HEK293 (cell line): ENCODE data around the gene DHDH.
A peak's percentile ranks its signal among the peaks of the same experiment; 100 is the strongest.

Experiments
- CTCF ChIA-PET: fragments of 350-600 bp; formaldehyde crosslinking; extraction: SDS; loops from one replicate; lab custom pipeline; 2021; ENCODE audit warnings: antibody characterized with exemption; lab: Yijun Ruan, JAX
- POLR2A ChIA-PET: fragments of 300-600 bp; formaldehyde crosslinking; extraction: SDS; loops from one replicate; lab custom pipeline; 2020; ENCODE audit warnings: antibody characterized with exemption, inconsistent platforms; lab: Yijun Ruan, JAX
- H3K27ac ChIP-seq: fragments of 200-500 bp; sonication (Bioruptor generic); 2 replicates; pipeline ENCODE4 v1.5.1; 2014; ENCODE audit warnings: low read depth, low read length, control low read depth, inconsistent platforms; ENCODE audit errors: extremely low read depth
- H3K36me3 ChIP-seq, 2 experiments: fragments of 200-500 bp in 1 of 2; sonication (Bioruptor generic) in 1 of 2; 1 replicate in 1 of 2; 2 replicates in 1 of 2; pipeline ENCODE4 v1.5.1; 2014 to 2017; ENCODE audit warnings: inconsistent platforms in 2 of 2, low read length in 2 of 2; ENCODE audit not compliant: control insufficient read depth in 2 of 2, insufficient read depth in 1 of 2
- H3K4me1 ChIP-seq: fragments of 200-500 bp; sonication (Bioruptor generic); 2 replicates; pipeline ENCODE4 v1.5.1; 2014; ENCODE audit warnings: mild to moderate bottlenecking, low read length, inconsistent platforms; ENCODE audit not compliant: control insufficient read depth, insufficient read depth
- H3K4me3 ChIP-seq: 2 replicates; pipeline ENCODE4 v1.5.1; 2011; ENCODE audit warnings: low read depth, mild to moderate bottlenecking, control low read depth, low read length, moderate library complexity
- H3K9me3 ChIP-seq: fragments of 200-500 bp; sonication (Bioruptor generic); 2 replicates; pipeline ENCODE4 v1.5.1; 2014; ENCODE audit warnings: low read depth, low read length, inconsistent platforms; ENCODE audit not compliant: control insufficient read depth, insufficient read depth
- INSM2 ChIP-seq: fragments of 450-650 bp; formaldehyde crosslinking; IDR thresholded peaks from 2 replicates; pipeline ENCODE4 v1.5.1; 2016; ENCODE audit warnings: missing biosample characterization, missing genetic modification characterization
- KLF1 ChIP-seq: fragments of 450-650 bp; formaldehyde crosslinking; IDR thresholded peaks from 2 replicates; pipeline ENCODE4 v1.5.1; 2016; ENCODE audit warnings: missing biosample characterization, missing genetic modification characterization
- SP7 ChIP-seq: fragments of 450-650 bp; formaldehyde crosslinking; IDR thresholded peaks from 2 replicates; pipeline ENCODE4 v1.5.1; 2016; ENCODE audit warnings: missing biosample characterization, missing genetic modification characterization
- TCF7L2 ChIP-seq: IDR thresholded peaks from 2 replicates; pipeline ENCODE4 v1.6.1; 2011; ENCODE audit warnings: low read depth, mild to moderate bottlenecking, inconsistent platforms, low read length, moderate library complexity, borderline replicate concordance
- YY1 ChIP-seq: fragments of 450-650 bp; formaldehyde crosslinking; IDR thresholded peaks from 2 replicates; pipeline ENCODE4 v1.5.1; 2018; ENCODE audit warnings: missing biosample characterization, missing genetic modification characterization
- ZBTB17 ChIP-seq: fragments of 450-650 bp; formaldehyde crosslinking; IDR thresholded peaks from 2 replicates; pipeline ENCODE4 v1.5.1; 2016; ENCODE audit warnings: missing biosample characterization, missing genetic modification characterization
- ZBTB20 ChIP-seq: fragments of 450-650 bp; formaldehyde crosslinking; IDR thresholded peaks from 2 replicates; pipeline ENCODE4 v1.5.1; 2016; ENCODE audit warnings: missing biosample characterization, missing genetic modification characterization
- ZBTB26 ChIP-seq: fragments of 450-650 bp; formaldehyde crosslinking; optimal IDR thresholded peaks from 2 replicates; pipeline ENCODE3; 2016; ENCODE audit warnings: missing biosample characterization, mild to moderate bottlenecking, missing genetic modification characterization
- ZFP37 ChIP-seq: fragments of 450-650 bp; formaldehyde crosslinking; IDR thresholded peaks from 2 replicates; pipeline ENCODE4 v1.5.1; 2016; ENCODE audit warnings: missing biosample characterization, missing genetic modification characterization
- ZNF112 ChIP-seq: fragments of 450-650 bp; formaldehyde crosslinking; IDR thresholded peaks from 2 replicates; pipeline ENCODE4 v1.5.0; 2017; ENCODE audit warnings: missing biosample characterization, missing genetic modification characterization
- ZNF148 ChIP-seq: fragments of 450-650 bp; formaldehyde crosslinking; IDR thresholded peaks from 2 replicates; pipeline ENCODE4 v1.5.0; 2017; ENCODE audit warnings: missing biosample characterization, missing genetic modification characterization, borderline replicate concordance
- ZNF157 ChIP-seq: fragments of 450-650 bp; formaldehyde crosslinking; IDR thresholded peaks from 2 replicates; pipeline ENCODE4 v1.5.1; 2016; ENCODE audit warnings: missing biosample characterization, missing genetic modification characterization
- ZNF23 ChIP-seq: fragments of 450-650 bp; formaldehyde crosslinking; IDR thresholded peaks from 2 replicates; pipeline ENCODE4 v1.5.1; 2016; ENCODE audit warnings: missing biosample characterization, missing genetic modification characterization, borderline replicate concordance
- ZNF560 ChIP-seq: fragments of 450-650 bp; formaldehyde crosslinking; IDR thresholded peaks from 2 replicates; pipeline ENCODE4 v1.5.1; 2017; ENCODE audit warnings: missing biosample characterization, missing genetic modification characterization, borderline replicate concordance
- ZNF571 ChIP-seq: fragments of 450-650 bp; formaldehyde crosslinking; IDR thresholded peaks from 2 replicates; pipeline ENCODE4 v1.5.0; 2017; ENCODE audit warnings: missing biosample characterization, missing genetic modification characterization
- ZNF629 ChIP-seq: fragments of 450-650 bp; formaldehyde crosslinking; IDR thresholded peaks from 2 replicates; pipeline ENCODE4 v1.5.1; 2017; ENCODE audit warnings: missing biosample characterization, missing genetic modification characterization
- ZSCAN23 ChIP-seq: fragments of 450-650 bp; formaldehyde crosslinking; IDR thresholded peaks from 2 replicates; pipeline ENCODE4 v1.5.1; 2016; ENCODE audit warnings: missing biosample characterization, missing genetic modification characterization
- ZSCAN4 ChIP-seq: fragments of 450-650 bp; formaldehyde crosslinking; IDR thresholded peaks from 2 replicates; pipeline ENCODE4 v1.5.1; 2017; ENCODE audit warnings: missing biosample characterization, missing genetic modification characterization
- ZSCAN5A ChIP-seq: fragments of 450-650 bp; formaldehyde crosslinking; IDR thresholded peaks from 2 replicates; pipeline ENCODE4 v1.5.1; 2016; ENCODE audit warnings: missing biosample characterization, missing genetic modification characterization

DHDH gene

GRCh38 chr19:48968813-48969218 is 35.3 kb downstream of the DHDH start:
- TF ChIP-seq ZFP37 (tag by site-specific recombination), result no peak
- no peak for TF ChIP-seq ZSCAN5A
- TF ChIP-seq ZNF23 (tag by site-specific recombination), result no peak
- TF ChIP-seq ZNF148 (tag by site-specific recombination), result no peak
- TF ChIP-seq SP7, result no peak
- TF ChIP-seq YY1 (tag by site-specific recombination), result no peak
- no peak for TF ChIP-seq ZNF571 (tag by site-specific recombination)
- TF ChIP-seq KLF1 (tag by site-specific recombination), result peak; percentile 96
- H3K36me3 ChIP-seq, result peaks cover 14 to 58% of the 10 kb centered on the region in 2 experiments; a peak in 2 of 3 replicates
- peaks cover 13% of the 10 kb centered on the region for H3K4me1 ChIP-seq
- ChIA-PET POLR2A (interaction anchor here (2.4 kb wide), 1 partner anchor 173 kb away, joined by 9 read pairs; no protein-coding TSS in a partner anchor), CTCF (interaction anchor here (0.7 kb wide), 1 partner anchor 125 kb away, joined by 3 read pairs; no protein-coding TSS in a partner anchor)
- H3K9me3 ChIP-seq, result no peaks in the 10 kb centered on the region
- H3K27ac ChIP-seq, result no peak overlapping the region
- H3K4me3 ChIP-seq, result no peak overlapping the region

- H3K36me3 ChIP-seq, result peaks cover 14 to 65% of the 10 kb centered on the region in 2 experiments; a peak in 2 of 3 replicates
- POLR2A ChIA-PET, result interaction anchor here (1.3 to 3.2 kb wide), 6 partner anchors 8 to 174 kb away, joined by 3 to 16 read pairs (median 11); partner anchors contain the start of genes GYS1, PPP1R15A and RUVBL2
- CTCF ChIA-PET, result interaction anchor here (0.6 to 5.5 kb wide), 21 partner anchors 10 to 331 kb away, joined by 3 to 63 read pairs (median 4); partner anchors contain the start of genes DHDH, GYS1, HSD17B14 and RUVBL2
- no peaks in the 10 kb centered on the region for H3K9me3 ChIP-seq
- TF ChIP-seq ZBTB17 (no peak), ZNF157 (no peak), ZNF629 (tag by site-specific recombination) (no peak), TCF7L2 (no peak), ZNF112 (no peak), ZSCAN23 (tag by site-specific recombination) (no peak), ZSCAN4 (tag by site-specific recombination) (no peak), ZNF560 (tag by site-specific recombination) (no peak), ZBTB26 (tag by site-specific recombination) (no peak), INSM2 (tag by site-specific recombination) (no peak), ZBTB20 (tag by site-specific recombination) (no peak)
- TF ChIP-seq, all 188 proteins: peak for 0
- Histone ChIP-seq H3K4me3 (no peak overlapping the region), H3K27ac (no peak overlapping the region), H3K4me1 (peaks cover 6% of the 10 kb centered on the region)
Observed at GRCh38 chr19:48969276-48970138, 36.0 kb downstream of the DHDH start.
